GM12878 (cell line): ENCODE measurements around the gene STAMBP. TPM values are rescaled to one million over a fixed set of nuclear protein-coding genes. Genes with fewer than 3 reads are reported as not detected.

ENCODE experiments used
- ATAC-seq: fragments of 200-7000 bp; cut with Tn5 transposase; 3 replicates; pipeline ENCODE4 v1.9.1; 2020; ENCODE audit warnings: mild to moderate bottlenecking, moderate library complexity
- BruUV-seq: library from RNA; stranded (reverse); fragments of 400-500 nt; replicated peaks from 2 replicates; lab custom pipeline; 2021; lab: Mats Ljungman, UMichigan
- CTCF ChIA-PET: fragments of 300-600 bp; sonication (Branson Sonifier 250); formaldehyde crosslinking; extraction: SDS; loops from one replicate; lab custom pipeline; 2021; ENCODE audit warnings: inconsistent platforms; lab: Yijun Ruan, JAX
- POLR2A ChIA-PET: fragments of 350-600 bp; formaldehyde crosslinking; extraction: SDS; loops from one replicate; lab custom pipeline; 2021; ENCODE audit warnings: inconsistent platforms; lab: Charles Lee
- RAD21 ChIA-PET: fragments of 300-600 bp; sonication (Branson Sonifier 250); formaldehyde crosslinking; loops from one replicate; lab custom pipeline; 2023; ENCODE audit warnings: antibody characterized with exemption; ENCODE audit not compliant: unreplicated experiment; lab: Charles Lee
- SMC1A ChIA-PET: fragments of 300-600 bp; sonication (Branson Sonifier 250); formaldehyde crosslinking; loops from one replicate; lab custom pipeline; 2023; ENCODE audit not compliant: unreplicated experiment, uncharacterized antibody; lab: Charles Lee
- DNase-seq: peaks from one replicate; pipeline ENCODE4 v3.0.0-alpha.2; 2011; ENCODE audit warnings: low read depth, low spot score
- FAIRE-seq: peaks from 3 replicates; lab custom pipeline; 2011; peaks lifted over from hg19 to GRCh38; lab: Jason Lieb, UNC
- H2AFZ ChIP-seq: 2 replicates; pipeline ENCODE4 v1.6.0; 2011; ENCODE audit warnings: low read depth, low read length, control low read depth; ENCODE audit not compliant: control insufficient read depth
- H3K27ac ChIP-seq: 2 replicates; pipeline ENCODE4 v1.5.1; 2011; ENCODE audit warnings: control low read depth; ENCODE audit not compliant: control insufficient read depth, insufficient read depth
- H3K27me3 ChIP-seq, 2 experiments: replicated peaks in 1 of 2; 2 replicates each; pipeline versions ENCODE4 v1.6.0 to v1.6.1; 2011; ENCODE audit warnings: low read length in 1 of 2; ENCODE audit not compliant: control insufficient read depth in 2 of 2, insufficient read depth in 2 of 2
- H3K36me3 ChIP-seq, 2 experiments: 2 replicates each; pipeline ENCODE4 v1.5.1; 2011; ENCODE audit warnings: low read length in 1 of 2; ENCODE audit not compliant: control insufficient read depth in 2 of 2, insufficient read depth in 2 of 2
- H3K4me1 ChIP-seq: 2 replicates; pipeline ENCODE4 v1.6.1; 2011; ENCODE audit warnings: mild to moderate bottlenecking, low read length, moderate library complexity, mixed read lengths; ENCODE audit not compliant: control insufficient read depth, insufficient read depth
- H3K4me2 ChIP-seq: 2 replicates; pipeline ENCODE4 v1.6.0; 2011; ENCODE audit warnings: control low read depth; ENCODE audit not compliant: control insufficient read depth, insufficient read depth
- H3K4me3 ChIP-seq: fragments of 200-600 bp; sonication (generic); 2 replicates; pipeline ENCODE4 v1.5.1; 2016
- H3K79me2 ChIP-seq: 2 replicates; pipeline ENCODE4 v1.6.0; 2011; ENCODE audit warnings: low read length; ENCODE audit not compliant: control insufficient read depth, insufficient read depth
- H3K9ac ChIP-seq: 2 replicates; pipeline ENCODE4 v1.8.0; 2011; ENCODE audit warnings: low read length, control low read depth, mixed read lengths; ENCODE audit not compliant: control insufficient read depth, insufficient read depth
- H3K9me3 ChIP-seq: replicated peaks from 3 replicates; pipeline ENCODE4 v1.5.1; 2011; ENCODE audit warnings: mild to moderate bottlenecking, low read length; ENCODE audit not compliant: control insufficient read depth, insufficient read depth
- H4K20me1 ChIP-seq: 2 replicates; pipeline ENCODE4 v1.6.0; 2011; ENCODE audit not compliant: control insufficient read depth, insufficient read depth
- BACH1 ChIP-seq: fragments of 450-650 bp; IDR thresholded peaks from 2 replicates; pipeline ENCODE4 v1.6.1; 2017; ENCODE audit warnings: mild to moderate bottlenecking, borderline replicate concordance
- CUX1 ChIP-seq: IDR thresholded peaks from 2 replicates; pipeline ENCODE4 v1.6.1; 2012; ENCODE audit warnings: improper control_type of control experiment, low read depth, low read length; ENCODE audit not compliant: insufficient replicate concordance
- HDGF ChIP-seq: fragments of 450-650 bp; IDR thresholded peaks from 2 replicates; pipeline ENCODE4 v1.6.1; 2016; ENCODE audit warnings: antibody characterized with exemption
- MEF2B ChIP-seq: fragments of 450-650 bp; IDR thresholded peaks from 2 replicates; pipeline ENCODE4 v1.6.1; 2018; ENCODE audit warnings: mild to moderate bottlenecking, moderate library complexity; ENCODE audit not compliant: partially characterized antibody, poor library complexity, severe bottlenecking
- MYB ChIP-seq: fragments of 150-350 bp; IDR thresholded peaks from 2 replicates; pipeline ENCODE4 v1.6.1; 2014; ENCODE audit warnings: mild to moderate bottlenecking, low read depth, low read length, borderline replicate concordance
- PAX8 ChIP-seq: fragments of 450-650 bp; IDR thresholded peaks from 2 replicates; pipeline ENCODE4 v1.6.1; 2017; ENCODE audit warnings: mild to moderate bottlenecking, moderate library complexity
- PML ChIP-seq: IDR thresholded peaks from 2 replicates; pipeline ENCODE4 v1.6.1; 2012; ENCODE audit warnings: low read length, inconsistent platforms
- RBBP5 ChIP-seq: fragments of 200-600 bp; sonication (generic); conservative IDR thresholded peaks from 2 replicates; pipeline ENCODE4 v1.6.1; 2016
- TCF12 ChIP-seq: IDR thresholded peaks from 2 replicates; pipeline ENCODE4 v1.6.1; 2011; ENCODE audit warnings: low read depth, mild to moderate bottlenecking, low read length
- YBX1 ChIP-seq: fragments of 450-650 bp; IDR thresholded peaks from 2 replicates; pipeline ENCODE4 v1.6.1; 2016; ENCODE audit warnings: antibody characterized with exemption
- ZZZ3 ChIP-seq: IDR thresholded peaks from 2 replicates; pipeline ENCODE4 v1.6.1; 2011; ENCODE audit warnings: low read depth; ENCODE audit not compliant: control insufficient read depth, insufficient read length
- WGBS: methylation state at CpG from one replicate; pipeline ENCODE4 v1.1.6; 2016; ENCODE audit warnings: low lambda C conversion rate; ENCODE audit not compliant: insufficient replicate concordance, insufficient coverage; ENCODE audit errors: missing lambda C conversion rate; 5-methylcytosine and 5-hydroxymethylcytosine counted together
- in situ Hi-C: fragments of 300-500 bp; cut with MboI; formaldehyde crosslinking; loops from 9 replicates; pipeline ENCODE4 v1.14.3; 2018; ENCODE audit warnings: mixed read lengths
- intact Hi-C: fragments of 100-400 bp; cut with micrococcal nuclease; formaldehyde crosslinking; loops from one replicate; pipeline ENCODE4 v1.14.2; 2022; ENCODE audit not compliant: unreplicated experiment
- polyA plus RNA-seq, 11 experiments: library from polyadenylated mRNA; depleted of rRNA in 4 of 11; unstranded in 6 of 11; stranded (reverse) in 5 of 11; fragments of >200 nt; fragmentation: Nextera tagmentation in 4 of 11; fragmentation: Illumina TruSeq in 1 of 11; extraction: Ambion mirVana in 4 of 11; extraction: Trizol in 1 of 11; gene quantifications; 1 replicate in 1 of 11; 2 replicates in 10 of 11; pipeline versions ENCODE4 v1.2.1 to v1.2.3, GENCODE V29; 2011 to 2016; ENCODE audit warnings: inconsistent platforms in 2 of 11, missing spikeins in 2 of 11, low read depth in 1 of 11
- total RNA-seq, 4 experiments: library from RNA; depleted of rRNA in 3 of 4; stranded (reverse); fragments of >200 nt in 3 of 4; fragmentation: Illumina TruSeq in 1 of 4; extraction: Trizol in 1 of 4; gene quantifications; 2 replicates each; pipeline versions ENCODE4 v1.2.1 to v1.2.3, GENCODE V29; 2013 to 2021
- TF ChIP-seq, protein P1 (sequence below): fragments of 450-650 bp; IDR thresholded peaks from 2 replicates; pipeline ENCODE4 v1.6.1; 2016; ENCODE audit warnings: mild to moderate bottlenecking
- TF ChIP-seq, protein P2 (sequence below): fragments of 450-650 bp; IDR thresholded peaks from 2 replicates; pipeline ENCODE4 v1.6.1; 2017; ENCODE audit warnings: mild to moderate bottlenecking, moderate library complexity
- TF ChIP-seq, protein P3 (sequence below): IDR thresholded peaks from 2 replicates; pipeline ENCODE4 v1.6.1; 2011; ENCODE audit warnings: low read depth, mild to moderate bottlenecking, low read length, moderate library complexity, borderline replicate concordance; ENCODE audit errors: extremely low read depth

The STAMBP gene
- total and polyA plus RNA-seq, 10 of the 15 experiments (the other 5 are each of a cell fraction or from before 2014, with no cell fraction given) = 38.9 to 84.1 (median 69.7) TPM

GRCh38 chr2:73888388-73888787 lies 59.6 kb downstream of the STAMBP start:
- Histone ChIP-seq H3K36me3 (no peaks in the 10 kb centered on the region), H3K79me2 (no peaks in the 10 kb centered on the region), H3K27me3 (no peaks in the 10 kb centered on the region), H3K9ac (no peak overlapping the region), H3K4me2 (no peak overlapping the region)
- FAIRE-seq (no peak), DNase-seq (no peak)
- ChIA-PET SMC1A (interaction anchor here (1.5 kb wide), 1 partner anchor 8 kb away, joined by 4 read pairs; no protein-coding TSS in a partner anchor), CTCF (interaction anchor here (0.6 to 1.5 kb wide), 2 partner anchors 192 to 308 kb away, joined by 3 read pairs; no protein-coding TSS in a partner anchor)
- no peak for TF ChIP-seq MEF2B
- TF ChIP-seq, protein P1, sequence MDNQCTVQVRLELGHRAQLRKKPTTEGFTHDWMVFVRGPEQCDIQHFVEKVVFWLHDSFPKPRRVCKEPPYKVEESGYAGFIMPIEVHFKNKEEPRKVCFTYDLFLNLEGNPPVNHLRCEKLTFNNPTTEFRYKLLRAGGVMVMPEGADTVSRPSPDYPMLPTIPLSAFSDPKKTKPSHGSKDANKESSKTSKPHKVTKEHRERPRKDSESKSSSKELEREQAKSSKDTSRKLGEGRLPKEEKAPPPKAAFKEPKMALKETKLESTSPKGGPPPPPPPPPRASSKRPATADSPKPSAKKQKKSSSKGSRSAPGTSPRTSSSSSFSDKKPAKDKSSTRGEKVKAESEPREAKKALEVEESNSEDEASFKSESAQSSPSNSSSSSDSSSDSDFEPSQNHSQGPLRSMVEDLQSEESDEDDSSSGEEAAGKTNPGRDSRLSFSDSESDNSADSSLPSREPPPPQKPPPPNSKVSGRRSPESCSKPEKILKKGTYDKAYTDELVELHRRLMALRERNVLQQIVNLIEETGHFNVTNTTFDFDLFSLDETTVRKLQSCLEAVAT = no peak
- TF ChIP-seq TCF12 = no peak
- no peak for TF ChIP-seq BACH1
- TF ChIP-seq CUX1 = no peak
- TF ChIP-seq PAX8 = no peak
- TF ChIP-seq, protein P2, sequence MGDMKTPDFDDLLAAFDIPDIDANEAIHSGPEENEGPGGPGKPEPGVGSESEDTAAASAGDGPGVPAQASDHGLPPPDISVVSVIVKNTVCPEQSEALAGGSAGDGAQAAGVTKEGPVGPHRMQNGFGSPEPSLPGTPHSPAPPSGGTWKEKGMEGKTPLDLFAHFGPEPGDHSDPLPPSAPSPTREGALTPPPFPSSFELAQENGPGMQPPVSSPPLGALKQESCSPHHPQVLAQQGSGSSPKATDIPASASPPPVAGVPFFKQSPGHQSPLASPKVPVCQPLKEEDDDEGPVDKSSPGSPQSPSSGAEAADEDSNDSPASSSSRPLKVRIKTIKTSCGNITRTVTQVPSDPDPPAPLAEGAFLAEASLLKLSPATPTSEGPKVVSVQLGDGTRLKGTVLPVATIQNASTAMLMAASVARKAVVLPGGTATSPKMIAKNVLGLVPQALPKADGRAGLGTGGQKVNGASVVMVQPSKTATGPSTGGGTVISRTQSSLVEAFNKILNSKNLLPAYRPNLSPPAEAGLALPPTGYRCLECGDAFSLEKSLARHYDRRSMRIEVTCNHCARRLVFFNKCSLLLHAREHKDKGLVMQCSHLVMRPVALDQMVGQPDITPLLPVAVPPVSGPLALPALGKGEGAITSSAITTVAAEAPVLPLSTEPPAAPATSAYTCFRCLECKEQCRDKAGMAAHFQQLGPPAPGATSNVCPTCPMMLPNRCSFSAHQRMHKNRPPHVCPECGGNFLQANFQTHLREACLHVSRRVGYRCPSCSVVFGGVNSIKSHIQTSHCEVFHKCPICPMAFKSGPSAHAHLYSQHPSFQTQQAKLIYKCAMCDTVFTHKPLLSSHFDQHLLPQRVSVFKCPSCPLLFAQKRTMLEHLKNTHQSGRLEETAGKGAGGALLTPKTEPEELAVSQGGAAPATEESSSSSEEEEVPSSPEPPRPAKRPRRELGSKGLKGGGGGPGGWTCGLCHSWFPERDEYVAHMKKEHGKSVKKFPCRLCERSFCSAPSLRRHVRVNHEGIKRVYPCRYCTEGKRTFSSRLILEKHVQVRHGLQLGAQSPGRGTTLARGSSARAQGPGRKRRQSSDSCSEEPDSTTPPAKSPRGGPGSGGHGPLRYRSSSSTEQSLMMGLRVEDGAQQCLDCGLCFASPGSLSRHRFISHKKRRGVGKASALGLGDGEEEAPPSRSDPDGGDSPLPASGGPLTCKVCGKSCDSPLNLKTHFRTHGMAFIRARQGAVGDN = no peak
- TF ChIP-seq RBBP5 = no peak
- no peak for TF ChIP-seq YBX1
- TF ChIP-seq HDGF = no peak
- TF ChIP-seq MYB = no peak
- TF ChIP-seq ZZZ3 = no peak
- TF ChIP-seq PML = no peak
- TF ChIP-seq, protein P3, sequence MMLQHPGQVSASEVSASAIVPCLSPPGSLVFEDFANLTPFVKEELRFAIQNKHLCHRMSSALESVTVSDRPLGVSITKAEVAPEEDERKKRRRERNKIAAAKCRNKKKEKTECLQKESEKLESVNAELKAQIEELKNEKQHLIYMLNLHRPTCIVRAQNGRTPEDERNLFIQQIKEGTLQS = no peak
- TF ChIP-seq, all 136 proteins: peak for 0
- no peak overlapping the region for H3K27ac ChIP-seq
- no peak overlapping the region for H2AFZ ChIP-seq
- intact Hi-C loops = no loop called here
- H3K4me1 ChIP-seq = no peaks in the 10 kb centered on the region
- no peaks in the 10 kb centered on the region for H4K20me1 ChIP-seq
- BruUV-seq = no TSS peak
- ATAC-seq = no peak
- in situ Hi-C loops = no loop called here
- ChIA-PET RAD21 (no interaction called here), POLR2A (interaction anchor here (0.6 kb wide), 1 partner anchor 40 kb away, joined by 3 read pairs; no protein-coding TSS in a partner anchor)
- H3K9me3 ChIP-seq = no peaks in the 10 kb centered on the region
- 47% methylated on average over 2 of the region's 2 CpGs for WGBS
- H3K4me3 ChIP-seq = no peak overlapping the region
